Measurements from ENCODE around the gene PTGER4.

Gene PTGER4

GRCh38 chr5:40682154-40683017, 2.7 kb downstream of the PTGER4 start:
- no peak for DNase-seq (ENCODE audit: low read depth)
- no peak for TF ChIP-seq CTCF (IDR thresholded peaks at IDR 0.05; ENCODE audit: control insufficient read depth, extremely low read depth, insufficient read depth)
- H3K4me3 ChIP-seq (ENCODE audit: low read depth, low read length): no peak overlapping the region

- DNase-seq (ENCODE audit: low read depth): no peak
- H3K4me3 ChIP-seq (ENCODE audit: low read depth, low read length): no peak overlapping the region
- no peak for TF ChIP-seq CTCF (IDR thresholded peaks at IDR 0.05; ENCODE audit: control insufficient read depth, extremely low read depth, insufficient read depth)
Observed at GRCh38 chr5:40683305-40683704, 3.6 kb downstream of the PTGER4 start.

GRCh38 chr5:40685193-40685592, 5.5 kb downstream of the PTGER4 start:
- H3K4me3 ChIP-seq (ENCODE audit: low read depth, low read length): no peak overlapping the region
- TF ChIP-seq CTCF (IDR thresholded peaks at IDR 0.05; ENCODE audit: control insufficient read depth, extremely low read depth, insufficient read depth): no peak

GRCh38 chr5:40685976-40686486, 6.3 kb downstream of the PTGER4 start:
- no peak overlapping the region for H3K4me3 ChIP-seq (ENCODE audit: low read depth, low read length)
- no peak for TF ChIP-seq CTCF (IDR thresholded peaks at IDR 0.05; ENCODE audit: control insufficient read depth, extremely low read depth, insufficient read depth)
- peak; percentile 77 for DNase-seq (ENCODE audit: low read depth)

More at GRCh38 chr5:40685193-40685592, 5.5 kb downstream of the PTGER4 start:
- peak; percentile 87 for DNase-seq (ENCODE audit: low read depth)

- DNase-seq (ENCODE audit: low read depth): no peak
- TF ChIP-seq CTCF (IDR thresholded peaks at IDR 0.05; ENCODE audit: control insufficient read depth, extremely low read depth, insufficient read depth): no peak
- no peak overlapping the region for H3K4me3 ChIP-seq (ENCODE audit: low read depth, low read length)
Observed at GRCh38 chr5:40687321-40687720, 7.6 kb downstream of the PTGER4 start.

GRCh38 chr5:40688127-40688761, 8.5 kb downstream of the PTGER4 start:
- no peak overlapping the region for H3K4me3 ChIP-seq (ENCODE audit: low read depth, low read length)
- peak; percentile 85 for TF ChIP-seq CTCF (IDR thresholded peaks at IDR 0.05; ENCODE audit: control insufficient read depth, extremely low read depth, insufficient read depth)
- peak; percentile 68 for DNase-seq (ENCODE audit: low read depth)

Data from LNCaP clone FGC (cell line).